Vagina (tissue), 2 donors: Measurements from ENCODE around the gene SCLT1. TPM values are rescaled to one million over a fixed set of nuclear protein-coding genes. Genes with fewer than 3 reads are reported as not detected.

Experiments used
- DNase-seq, 2 donors: peaks; one replicate each; pipeline ENCODE4 v3.0.0-alpha.2; 2017; ENCODE audit errors: extremely low spot score in 2 of 2
- H3K27ac ChIP-seq: fragments of 200-600 bp; sonication (generic); one replicate; pipeline ENCODE4 v1.5.1; 2019
- H3K27me3 ChIP-seq: fragments of 200-600 bp; sonication (generic); one replicate; pipeline ENCODE4 v1.5.1; 2019
- H3K36me3 ChIP-seq, 2 donors: fragments of 200-600 bp; sonication (generic); one replicate each; pipeline ENCODE4 v1.5.1; 2017 to 2019
- H3K4me1 ChIP-seq: fragments of 200-600 bp; sonication (generic); one replicate; pipeline ENCODE4 v1.5.1; 2019
- H3K4me3 ChIP-seq, 2 donors: fragments of 200-600 bp; sonication (generic); 1 replicate in 1 of 2; 2 replicates in 1 of 2; pipeline ENCODE4 v1.5.1; 2016 to 2019
- H3K9me3 ChIP-seq: fragments of 200-600 bp; sonication (generic); one replicate; pipeline ENCODE4 v1.5.1; 2019
- CTCF ChIP-seq, 3 experiments: fragments of 450-650 bp in 2 of 3; fragments of 200-600 bp in 1 of 3; sonication (generic) in 1 of 3; IDR thresholded peaks; one replicate each; pipeline ENCODE4 v1.5.1; 2017 to 2019; ENCODE audit warnings: antibody characterized with exemption in 3 of 3, mild to moderate bottlenecking in 2 of 3, moderate library complexity in 2 of 3
- POLR2A ChIP-seq, 2 donors: fragments of 450-650 bp; IDR thresholded peaks; one replicate each; pipeline ENCODE4 v1.6.1; 2017; ENCODE audit warnings: antibody characterized with exemption in 2 of 2, mild to moderate bottlenecking in 2 of 2, moderate library complexity in 2 of 2
- POLR2AphosphoS5 ChIP-seq, 2 donors: sonication (generic); formaldehyde crosslinking; IDR thresholded peaks; one replicate each; pipeline ENCODE4 v1.9.0; 2017; ENCODE audit warnings: antibody characterized with exemption in 2 of 2, mild to moderate bottlenecking in 2 of 2, low read depth in 1 of 2; ENCODE audit not compliant: insufficient read depth in 1 of 2
- intact Hi-C: fragments of 100-400 bp; cut with DNase I; formaldehyde crosslinking; loops from one replicate; pipeline ENCODE4 v1.15.1; 2023
- small RNA-seq: library from RNA; depleted of rRNA; stranded (forward); fragments of <200 nt; gene quantifications from one replicate; pipeline ENCODE3, GENCODE V24; 2016
- total RNA-seq: library from RNA; depleted of rRNA; stranded (reverse); fragments of >200 nt; gene quantifications from one replicate; pipeline ENCODE4 v1.2.3, GENCODE V29; 2016

Gene SCLT1
- total RNA-seq, 1 donor from 2014 or later: 18.9 TPM

GRCh38 chr4:128840711-128841318 lies 252.5 kb downstream of the SCLT1 start:
- Histone ChIP-seq H3K9me3 (no peaks in the 10 kb centered on the region), H3K4me3 (no peak overlapping the region), H3K36me3 (peaks cover 0 to 30% of the 10 kb centered on the region in 2 donors), H3K4me1 (peaks cover 48% of the 10 kb centered on the region), H3K27ac (no peak overlapping the region), H3K27me3 (no peaks in the 10 kb centered on the region)
- TF ChIP-seq POLR2AphosphoS5 (IDR thresholded peaks at IDR 0.05; ENCODE audit: insufficient read depth in 1 of 2, low read depth in 1 of 2) (no peak), CTCF (IDR thresholded peaks at IDR 0.05) (no peak), POLR2A (IDR thresholded peaks at IDR 0.05) (no peak)
- DNase-seq: no peak
- intact Hi-C loops: no loop called here

GRCh38 chr4:128837679-128838078 lies 255.7 kb downstream of the SCLT1 start:
- intact Hi-C loops: loop anchor here (10.0 kb wide), 1 partner anchor 383 kb away; no protein-coding TSS in a partner anchor
- DNase-seq: no peak
- H3K9me3 ChIP-seq: no peaks in the 10 kb centered on the region
- peaks cover 46% of the 10 kb centered on the region for H3K4me1 ChIP-seq
- H3K4me3 ChIP-seq: no peak overlapping the region
- H3K27ac ChIP-seq: no peak overlapping the region
- TF ChIP-seq CTCF (IDR thresholded peaks at IDR 0.05) (no peak), POLR2AphosphoS5 (IDR thresholded peaks at IDR 0.05; ENCODE audit: insufficient read depth in 1 of 2, low read depth in 1 of 2) (no peak)
- peaks cover 0 to under 1% of the 10 kb centered on the region in 2 donors for H3K36me3 ChIP-seq
- H3K27me3 ChIP-seq: no peaks in the 10 kb centered on the region

GRCh38 chr4:128837198-128837597 lies 256.1 kb downstream of the SCLT1 start:
- Histone ChIP-seq H3K4me3 (no peak overlapping the region), H3K27me3 (no peaks in the 10 kb centered on the region), H3K4me1 (peaks cover 46% of the 10 kb centered on the region), H3K27ac (no peak overlapping the region), H3K9me3 (no peaks in the 10 kb centered on the region), H3K36me3 (no peaks in the 10 kb centered on the region)
- no peak for TF ChIP-seq CTCF (IDR thresholded peaks at IDR 0.05)
- no peak for TF ChIP-seq POLR2A (IDR thresholded peaks at IDR 0.05)
- TF ChIP-seq POLR2AphosphoS5 (IDR thresholded peaks at IDR 0.05; ENCODE audit: insufficient read depth in 1 of 2, low read depth in 1 of 2): no peak
- intact Hi-C loops: loop anchor here (10.0 kb wide), 1 partner anchor 382 kb away; no protein-coding TSS in a partner anchor
- DNase-seq: no peak

- DNase-seq: no peak
- Histone ChIP-seq H3K4me1 (peaks cover 52% of the 10 kb centered on the region), H3K9me3 (no peaks in the 10 kb centered on the region), H3K4me3 (no peak overlapping the region), H3K27ac (peak overlapping the region; percentile 3), H3K36me3 (no peaks in the 10 kb centered on the region), H3K27me3 (no peaks in the 10 kb centered on the region)
- intact Hi-C loops: loop anchor here (2.0 to 10.0 kb wide), 2 partner anchors 77 to 381 kb away; no protein-coding TSS in a partner anchor
- no peak for TF ChIP-seq POLR2A (IDR thresholded peaks at IDR 0.05)
- no peak for TF ChIP-seq CTCF (IDR thresholded peaks at IDR 0.05)
- peak in 1 of 2 donors; percentile 23 for TF ChIP-seq POLR2AphosphoS5 (IDR thresholded peaks at IDR 0.05; ENCODE audit: insufficient read depth in 1 of 2, low read depth in 1 of 2)
Measured at GRCh38 chr4:128835498-128836222, 257.7 kb downstream of the SCLT1 start.

Small RNA genes within 50 kb of the gene (small RNA-seq; reads per million reads assigned to genes)
- gene AC093826.2: not detected

Other genes with a start within 250 kb of the SCLT1 start
- gene C4orf33, start 2.6 kb upstream of the SCLT1 start, total RNA-seq: 8.8 TPM